Endodermal cell (in vitro differentiated cells): ENCODE results near the gene PSTPIP2. TPM values are rescaled to one million over a fixed set of nuclear protein-coding genes. Genes with fewer than 3 reads are reported as not detected.
"Not testable (repeated sequence)": the region's sequence is repeated elsewhere in the genome, so short reads cannot be mapped to it uniquely, and the experiment has no call there.

ENCODE experiments used
- DNase-seq: peaks from one replicate; pipeline ENCODE4 v3.0.0-alpha.2; 2017
- H3K27ac ChIP-seq: 2 replicates; pipeline ENCODE4 v1.5.1; 2013; ENCODE audit warnings: mild to moderate bottlenecking, low read depth, low read length, moderate library complexity
- H3K27me3 ChIP-seq: 2 replicates; pipeline ENCODE4 v1.6.1; 2013; ENCODE audit warnings: mild to moderate bottlenecking, low read length, moderate library complexity; ENCODE audit not compliant: insufficient read depth, control insufficient read depth, poor library complexity, severe bottlenecking
- H3K36me3 ChIP-seq: 2 replicates; pipeline ENCODE4 v1.7.0; 2013; ENCODE audit warnings: mild to moderate bottlenecking, low read length, moderate library complexity; ENCODE audit not compliant: control insufficient read depth, insufficient read depth
- H3K4me1 ChIP-seq: one replicate; pipeline ENCODE4 v1.7.0; 2013; ENCODE audit warnings: low read length; ENCODE audit not compliant: control insufficient read depth, insufficient read depth
- H3K4me3 ChIP-seq: 2 replicates; pipeline ENCODE4 v1.5.1; 2013; ENCODE audit warnings: mild to moderate bottlenecking, low read length, moderate library complexity
- H3K9ac ChIP-seq: 2 replicates; pipeline ENCODE4 v1.6.1; 2013; ENCODE audit warnings: mild to moderate bottlenecking, low read length, moderate library complexity; ENCODE audit not compliant: poor library complexity, severe bottlenecking; ENCODE audit errors: extremely low read depth
- H3K9me3 ChIP-seq: 2 replicates; pipeline ENCODE4 v1.6.1; 2013; ENCODE audit warnings: mild to moderate bottlenecking, low read length, moderate library complexity; ENCODE audit not compliant: control insufficient read depth
- H3K27ac Mint-ChIP-seq: 2 replicates; pipeline ENCODE4 v1.8.0; 2020; ENCODE audit warnings: mixed read lengths
- H3K27me3 Mint-ChIP-seq: 2 replicates; pipeline ENCODE4 v1.8.0; 2021; ENCODE audit warnings: mild to moderate bottlenecking, mixed read lengths; ENCODE audit not compliant: insufficient read depth
- H3K36me3 Mint-ChIP-seq: 2 replicates; pipeline ENCODE4 v1.8.0; 2020; ENCODE audit warnings: low read depth, mixed read lengths
- H3K4me1 Mint-ChIP-seq: 2 replicates; pipeline ENCODE4 v1.8.0; 2020; ENCODE audit warnings: mixed read lengths
- H3K4me3 Mint-ChIP-seq: 2 replicates; pipeline ENCODE4 v1.8.0; 2020; ENCODE audit warnings: mild to moderate bottlenecking, moderate library complexity, mixed read lengths
- H3K9me3 Mint-ChIP-seq: 2 replicates; pipeline ENCODE4 v1.8.0; 2020; ENCODE audit warnings: mild to moderate bottlenecking, mixed read lengths
- CTCF ChIP-seq: fragments of 200-600 bp; sonication (generic); conservative IDR thresholded peaks from 2 replicates; pipeline ENCODE4 v1.5.0; 2021; ENCODE audit warnings: antibody characterized with exemption, mild to moderate bottlenecking
- WGBS, 2 experiments: methylation state at CpG; one replicate each; pipeline versions ENCODE4 v1.1.5 to v1.1.7; 2013; ENCODE audit warnings: missing lambda C conversion rate in 2 of 2, mixed read lengths in 1 of 2; ENCODE audit not compliant: insufficient coverage in 1 of 2, insufficient read length in 1 of 2; 5-methylcytosine and 5-hydroxymethylcytosine counted together
- total RNA-seq, 2 donors: library from RNA; stranded (reverse); fragmentation: NEBNext Ultra II Directional in 1 of 2; extraction: Animal tissue kit (Norgen Biotek cat#: 25700) in 1 of 2; gene quantifications; 2 replicates in 1 of 2; 3 replicates in 1 of 2; pipeline ENCODE4 v1.2.1, GENCODE V29; 2021

PSTPIP2 gene
- total RNA-seq, 2 donors from 2014 or later: 10.6 to 10.8 TPM

GRCh38 chr18:45962866-45963265, 109.2 kb downstream of the PSTPIP2 start:
- Histone ChIP-seq H3K4me3 (no peak overlapping the region), H3K27me3 (no peaks in the 10 kb centered on the region), H3K27ac (no peak overlapping the region), H3K4me1 (no peaks in the 10 kb centered on the region), H3K36me3 (no peaks in the 10 kb centered on the region), H3K9me3 (no peaks in the 10 kb centered on the region), H3K9ac (no peak overlapping the region)
- no peak for TF ChIP-seq CTCF
- H3K9me3 Mint-ChIP-seq: no peaks in the 10 kb centered on the region
- WGBS, 2 experiments: 95% methylated on average over 2 to 5 of the region's 5 CpGs
- H3K36me3 Mint-ChIP-seq: peaks cover 12% of the 10 kb centered on the region
- no peak overlapping the region for H3K27ac Mint-ChIP-seq
- peaks cover 2% of the 10 kb centered on the region for H3K4me1 Mint-ChIP-seq
- H3K4me3 Mint-ChIP-seq: no peak overlapping the region
- H3K27me3 Mint-ChIP-seq: peaks cover 2% of the 10 kb centered on the region
- no peak for DNase-seq

GRCh38 chr18:45962461-45962860, 109.6 kb downstream of the PSTPIP2 start:
- peaks cover 1% of the 10 kb centered on the region for H3K27me3 Mint-ChIP-seq
- Histone ChIP-seq H3K4me3 (no peak overlapping the region), H3K36me3 (no peaks in the 10 kb centered on the region), H3K9me3 (no peaks in the 10 kb centered on the region), H3K9ac (no peak overlapping the region), H3K4me1 (no peaks in the 10 kb centered on the region), H3K27me3 (no peaks in the 10 kb centered on the region), H3K27ac (no peak overlapping the region)
- no peak for DNase-seq
- no peak for TF ChIP-seq CTCF
- peaks cover 12% of the 10 kb centered on the region for H3K36me3 Mint-ChIP-seq
- no peak overlapping the region for H3K27ac Mint-ChIP-seq
- 57 to 80% methylated on average over 1 of the region's 2 CpGs for WGBS, 2 experiments
- H3K4me1 Mint-ChIP-seq: peaks cover 2% of the 10 kb centered on the region
- H3K4me3 Mint-ChIP-seq: no peak overlapping the region
- H3K9me3 Mint-ChIP-seq: no peaks in the 10 kb centered on the region

- not testable (repeated sequence) for H3K9ac ChIP-seq, H3K4me1 ChIP-seq, H3K4me3 Mint-ChIP-seq, H3K4me1 Mint-ChIP-seq, H3K9me3 Mint-ChIP-seq, H3K27me3 Mint-ChIP-seq, DNase-seq, H3K9me3 ChIP-seq, H3K27me3 ChIP-seq, H3K27ac ChIP-seq, H3K4me3 ChIP-seq, H3K27ac Mint-ChIP-seq
- H3K36me3 ChIP-seq: peaks cover 12% of the 10 kb centered on the region
- H3K36me3 Mint-ChIP-seq: peaks cover 11% of the 10 kb centered on the region
- 83 to 88% methylated on average over 2 to 5 of the region's 7 CpGs for WGBS, 2 experiments
These were observed 112.6 kb downstream of the PSTPIP2 start for GRCh38 chr18:45959484-45959883.

GRCh38 chr18:45958730-45959129, 113.3 kb downstream of the PSTPIP2 start:
- no peaks in the 10 kb centered on the region for H3K27me3 ChIP-seq
- Mint-ChIP-seq H3K36me3 (peaks cover 18% of the 10 kb centered on the region), H3K27ac (no peak overlapping the region), H3K4me1 (no peaks in the 10 kb centered on the region), H3K27me3 (no peaks in the 10 kb centered on the region), H3K4me3 (no peak overlapping the region), H3K9me3 (no peaks in the 10 kb centered on the region)
- H3K4me1 ChIP-seq: no peaks in the 10 kb centered on the region
- TF ChIP-seq CTCF: no peak
- H3K4me3 ChIP-seq: no peak overlapping the region
- no peaks in the 10 kb centered on the region for H3K9me3 ChIP-seq
- DNase-seq: no peak
- no peak overlapping the region for H3K27ac ChIP-seq
- H3K9ac ChIP-seq: no peak overlapping the region
- H3K36me3 ChIP-seq: peaks cover 19% of the 10 kb centered on the region
